GM18867 (cell line): ENCODE results near the gene WBP1.
"Not testable (repeated sequence)": the region's sequence is repeated elsewhere in the genome, so short reads cannot be mapped to it uniquely, and the experiment has no call there.

Experiments used
- ATAC-seq: cut with Tn5 transposase; IDR thresholded peaks from one replicate; pipeline ENCODE4 v1.9.1; 2021; ENCODE audit warnings: mild to moderate bottlenecking, moderate library complexity; ENCODE audit not compliant: unreplicated experiment

The WBP1 gene

GRCh38 chr2:74426181-74426758 is 32.0 kb upstream of the WBP1 start:
- ATAC-seq, result no peak

DNA sequence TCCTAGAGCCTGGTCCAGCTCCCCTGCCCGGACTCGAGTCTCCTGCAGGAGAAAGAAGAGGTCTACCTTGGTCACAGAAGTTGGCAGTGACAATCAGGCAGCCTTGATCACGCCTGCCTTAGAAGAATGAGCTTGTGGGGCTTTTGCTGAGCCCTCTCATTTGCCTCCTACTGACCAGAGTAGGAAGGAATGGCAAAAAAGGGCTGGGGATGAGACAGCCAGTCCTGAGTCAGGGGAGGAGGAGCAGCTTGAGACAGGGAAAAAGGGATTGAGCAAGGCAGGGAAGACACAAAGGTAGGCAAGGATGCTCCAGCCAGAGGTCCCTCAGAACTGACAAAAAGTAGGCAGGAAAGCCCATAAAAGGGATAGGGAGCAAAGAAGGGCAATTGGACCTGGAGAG is 30.7 kb upstream of the WBP1 start:
- ATAC-seq, result no peak

GRCh38 chr2:74428675-74429074 is 29.6 kb upstream of the WBP1 start:
- no peak for ATAC-seq

- ATAC-seq, result no peak
Measured at GRCh38 chr2:74429487-74430451, 28.5 kb upstream of the WBP1 start.

- no peak for ATAC-seq
Measured at GRCh38 chr2:74430502-74430901, 27.7 kb upstream of the WBP1 start.

DNA sequence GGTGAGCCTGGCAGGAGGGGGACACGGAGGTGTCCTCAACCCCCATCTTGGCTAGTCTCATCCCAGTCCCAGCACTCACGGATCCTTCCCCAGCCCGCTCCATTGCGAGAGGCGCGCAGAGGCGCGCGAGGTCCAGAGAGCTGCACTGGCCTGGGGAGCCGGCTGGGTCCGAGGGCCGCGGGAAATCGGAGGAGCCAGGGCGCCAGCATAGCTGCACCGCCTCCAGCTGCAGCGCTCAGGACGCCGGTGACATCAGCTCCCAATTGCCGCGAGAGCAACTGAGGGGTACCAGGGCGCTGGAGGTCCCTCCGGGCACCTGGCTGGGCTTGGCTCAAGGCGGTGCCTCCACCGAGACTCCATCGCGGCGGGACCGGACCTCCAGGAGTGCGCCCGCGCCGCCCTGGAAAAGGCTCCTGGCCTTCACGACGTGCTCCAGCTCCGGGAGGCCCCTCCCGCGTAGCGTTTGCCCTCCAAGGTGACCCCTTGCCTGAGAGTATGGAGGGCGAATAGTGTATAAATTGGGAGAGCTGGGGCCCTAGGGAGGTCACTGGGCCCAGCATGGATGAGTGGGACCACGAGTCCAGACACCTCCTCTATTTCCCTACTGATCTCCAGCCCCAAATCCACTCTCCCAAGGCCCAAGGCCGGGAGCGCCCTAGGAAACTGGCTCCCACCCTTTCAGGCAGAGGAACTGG is 22.0 kb upstream of the WBP1 start:
- ATAC-seq, result no peak

DNA sequence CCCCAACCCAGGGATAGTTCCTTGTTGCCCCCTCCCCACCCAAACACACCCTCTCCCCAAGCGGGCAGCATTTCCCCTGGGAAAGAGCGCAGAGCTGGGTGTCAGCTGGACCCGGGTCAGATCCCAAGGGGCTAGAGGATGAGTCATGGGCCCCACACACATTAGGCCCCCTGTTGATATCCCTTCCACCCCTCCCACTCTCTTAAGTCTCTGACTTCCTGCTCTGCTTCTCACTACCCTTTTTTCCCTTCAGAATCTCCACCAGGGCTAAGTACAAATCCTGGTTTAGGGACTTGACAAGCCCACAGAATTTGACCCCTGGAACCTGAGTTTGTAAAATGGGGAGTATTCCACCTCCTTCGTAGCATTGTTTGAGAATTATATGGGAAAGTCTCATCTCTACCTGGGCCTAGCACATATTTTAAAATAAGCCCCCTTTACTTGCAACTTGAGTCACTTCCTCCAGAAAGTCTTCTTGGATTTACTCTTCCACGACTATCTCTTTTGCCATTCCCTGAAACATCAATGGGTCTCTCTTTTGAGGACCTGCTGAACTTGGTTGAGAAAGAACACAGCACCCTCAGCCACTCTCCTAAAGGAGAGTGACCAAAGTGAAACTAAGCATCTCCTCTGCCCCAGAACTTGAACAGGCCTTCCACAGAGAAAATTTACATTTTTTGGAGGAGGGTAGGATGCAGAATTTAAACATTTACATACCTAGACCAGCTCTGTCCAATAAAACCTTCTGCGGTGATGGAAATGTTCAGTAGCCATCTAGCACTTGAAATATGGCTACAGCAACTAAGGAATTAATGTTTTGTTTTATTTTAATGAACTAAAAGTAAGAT is 21.2 kb upstream of the WBP1 start:
- no peak for ATAC-seq

DNA sequence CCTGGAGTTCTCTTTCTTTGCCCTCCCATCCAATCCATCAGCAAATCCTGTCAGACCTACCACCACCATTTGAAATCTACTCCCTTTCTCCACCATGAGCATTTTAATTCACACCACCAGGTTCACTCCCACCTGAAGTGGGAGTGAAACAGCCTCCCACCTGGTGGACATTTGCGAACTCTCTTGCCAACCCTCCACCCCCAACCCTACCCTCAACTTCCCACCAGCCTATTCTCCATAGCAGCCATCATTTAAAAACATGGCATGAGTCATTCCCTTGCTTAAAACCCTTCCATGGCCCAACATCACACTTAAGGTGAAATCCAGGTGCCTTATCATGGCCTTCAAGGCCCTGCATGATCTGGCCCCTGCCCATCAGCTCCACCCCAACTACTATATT is 20.0 kb upstream of the WBP1 start:
- ATAC-seq, result no peak

DNA sequence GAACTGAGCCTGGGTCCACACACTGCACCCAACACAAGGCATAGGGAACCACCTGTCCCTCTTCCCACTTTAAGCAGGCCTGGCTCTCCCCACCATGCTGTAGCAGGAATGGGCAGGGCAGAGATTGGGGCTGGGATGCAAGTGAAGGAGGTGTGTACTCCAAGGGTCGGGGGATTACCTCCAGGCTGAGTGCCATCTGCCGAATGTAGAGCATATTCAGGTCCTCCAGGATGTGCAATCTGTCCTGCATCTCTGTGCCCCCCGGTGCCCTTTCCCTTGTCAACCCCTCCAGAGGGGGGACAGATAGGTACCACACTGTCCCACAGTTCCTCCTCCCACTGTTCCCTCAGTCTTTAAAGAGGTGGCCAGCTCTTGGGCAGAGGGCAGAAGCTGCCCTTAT is 18.9 kb upstream of the WBP1 start:
- ATAC-seq, result no peak

- ATAC-seq, result no peak
Measured at GRCh38 chr2:74439803-74440377, 18.3 kb upstream of the WBP1 start.

DNA sequence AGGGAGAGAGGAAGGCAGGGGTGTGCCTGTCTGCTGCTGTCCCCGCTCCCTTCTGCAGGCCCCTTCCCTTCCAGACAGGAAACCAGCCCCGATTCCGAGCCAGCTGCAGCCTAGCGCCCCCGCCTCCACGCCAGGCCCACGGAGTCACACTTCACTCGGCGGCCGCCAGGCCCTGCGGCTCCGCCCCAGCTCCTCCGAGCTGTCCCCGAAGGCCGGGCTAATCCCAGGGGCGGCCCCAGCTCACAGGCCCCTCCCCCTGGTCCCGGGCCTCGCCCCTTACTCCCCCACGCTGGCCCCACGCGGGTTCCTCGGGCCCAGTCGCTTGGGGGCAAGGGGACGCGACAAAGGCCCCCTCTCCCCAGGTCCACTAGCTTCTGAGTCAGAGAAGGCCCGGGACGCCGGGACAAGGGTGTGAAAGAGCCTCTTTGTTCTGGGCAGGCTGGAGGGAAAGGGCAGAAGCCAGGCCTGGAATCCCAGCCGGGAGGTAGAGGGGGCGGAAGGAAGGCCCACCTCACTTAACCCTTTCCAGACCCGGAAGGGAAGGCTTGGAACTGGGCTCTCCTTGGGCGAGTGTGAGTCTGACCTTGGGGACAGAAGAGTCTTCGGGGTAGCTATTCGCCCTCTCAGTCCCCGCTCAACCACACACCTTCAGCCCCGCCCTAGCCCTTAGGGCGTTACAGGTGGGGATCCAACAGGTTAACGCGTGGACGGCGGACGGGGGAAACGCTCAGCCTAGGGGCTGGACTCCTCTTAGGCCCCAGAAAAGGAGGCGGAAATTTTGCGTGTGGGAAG is 17.7 kb upstream of the WBP1 start:
- ATAC-seq, result peak; percentile 95

DNA sequence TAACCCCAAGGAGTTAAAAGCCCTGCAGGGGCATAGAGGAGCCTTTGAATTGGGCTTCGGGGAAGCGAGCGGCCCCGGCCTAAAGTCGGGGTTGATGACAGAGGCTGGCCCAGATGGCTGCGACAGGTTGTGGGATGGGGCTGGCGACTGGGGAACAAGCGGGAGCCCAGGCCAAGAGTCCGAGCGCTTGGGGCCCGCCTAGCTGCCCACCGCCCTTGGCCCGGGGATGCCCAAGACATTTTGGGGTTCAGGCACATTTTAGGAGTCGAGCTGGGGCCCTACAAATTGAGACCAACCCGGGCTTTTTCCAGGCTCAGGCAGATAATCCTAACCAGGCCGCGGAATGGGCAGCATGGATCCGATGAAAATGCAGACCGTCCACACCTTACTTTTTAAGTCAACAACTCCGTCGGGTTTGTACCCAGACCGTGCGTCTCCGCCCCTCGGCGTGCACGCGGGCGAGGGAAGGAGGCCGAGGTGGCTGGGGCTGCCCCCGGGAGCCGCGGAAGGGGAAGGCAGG is 17.0 kb upstream of the WBP1 start:
- no peak for ATAC-seq

GRCh38 chr2:74441690-74442482 is 16.4 kb upstream of the WBP1 start, which contains the start of gene RTKN:
RTKN (minus strand) TSS chr2:74441937; CDS start chr2:74441816, 121 bp downstream.
- ATAC-seq, result no peak

GRCh38 chr2:74442483-74443297 is 15.5 kb upstream of the WBP1 start:
- not testable (repeated sequence) for ATAC-seq

- no peak for ATAC-seq
Measured at GRCh38 chr2:74444498-74445318, 13.5 kb upstream of the WBP1 start.

GRCh38 chr2:74447230-74447999 is 10.8 kb upstream of the WBP1 start:
- ATAC-seq, result no peak
